ENCODE data around the gene ADCY3.

- TF ChIP-seq EZH2phosphoT487 (IDR thresholded peaks at IDR 0.05; ENCODE audit: borderline replicate concordance) = no peak
- no peak for TF ChIP-seq CTCF (conservative IDR thresholded peaks at IDR 0.05; ENCODE audit: low read length)
Measured at GRCh38 chr2:24822049-24822706, 97.9 kb downstream of the ADCY3 start.

Data from Loucy (cell line).